ENCODE data around the gene CTSS.

Gene CTSS

DNA sequence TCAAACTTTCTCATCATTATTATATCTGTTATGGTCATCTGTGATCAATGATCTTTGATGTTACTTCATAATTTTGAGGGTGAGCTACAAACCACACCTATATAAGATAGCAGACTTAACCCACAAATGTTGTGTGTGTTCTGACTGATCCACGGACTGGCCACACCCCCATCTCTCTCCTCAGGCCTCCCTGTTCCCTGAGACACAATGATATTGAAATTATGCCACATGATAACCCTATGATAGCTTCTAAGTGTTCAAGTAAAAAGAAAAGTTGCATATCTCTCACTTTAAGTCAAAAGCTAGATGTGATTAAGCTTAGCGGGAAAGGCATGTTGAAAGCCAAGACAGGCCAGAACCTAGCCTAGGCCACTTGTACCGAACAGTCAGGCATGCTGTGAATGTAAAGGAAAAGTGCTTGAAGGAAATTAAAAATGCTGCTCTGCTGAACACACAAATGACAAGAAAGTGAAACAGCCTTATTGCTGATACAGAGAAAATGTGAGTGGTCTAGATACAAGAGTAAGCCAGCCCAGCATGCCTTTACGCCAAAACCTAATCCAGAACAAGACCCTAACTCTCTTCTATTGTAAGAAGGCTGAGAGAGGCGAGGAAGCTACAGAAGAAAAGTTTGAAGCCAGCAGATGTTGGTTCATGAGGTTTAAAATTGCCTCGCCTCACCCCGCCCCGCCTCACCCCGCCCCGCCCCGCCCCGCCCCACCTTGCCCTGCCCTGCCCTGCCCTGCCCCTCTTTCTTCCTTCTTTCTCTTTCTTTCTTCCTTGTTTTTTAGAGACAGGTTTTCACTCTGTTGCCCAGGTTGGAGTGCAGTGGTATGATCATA lies 16.5 kb downstream of the CTSS start:
- TF ChIP-seq, protein P1, sequence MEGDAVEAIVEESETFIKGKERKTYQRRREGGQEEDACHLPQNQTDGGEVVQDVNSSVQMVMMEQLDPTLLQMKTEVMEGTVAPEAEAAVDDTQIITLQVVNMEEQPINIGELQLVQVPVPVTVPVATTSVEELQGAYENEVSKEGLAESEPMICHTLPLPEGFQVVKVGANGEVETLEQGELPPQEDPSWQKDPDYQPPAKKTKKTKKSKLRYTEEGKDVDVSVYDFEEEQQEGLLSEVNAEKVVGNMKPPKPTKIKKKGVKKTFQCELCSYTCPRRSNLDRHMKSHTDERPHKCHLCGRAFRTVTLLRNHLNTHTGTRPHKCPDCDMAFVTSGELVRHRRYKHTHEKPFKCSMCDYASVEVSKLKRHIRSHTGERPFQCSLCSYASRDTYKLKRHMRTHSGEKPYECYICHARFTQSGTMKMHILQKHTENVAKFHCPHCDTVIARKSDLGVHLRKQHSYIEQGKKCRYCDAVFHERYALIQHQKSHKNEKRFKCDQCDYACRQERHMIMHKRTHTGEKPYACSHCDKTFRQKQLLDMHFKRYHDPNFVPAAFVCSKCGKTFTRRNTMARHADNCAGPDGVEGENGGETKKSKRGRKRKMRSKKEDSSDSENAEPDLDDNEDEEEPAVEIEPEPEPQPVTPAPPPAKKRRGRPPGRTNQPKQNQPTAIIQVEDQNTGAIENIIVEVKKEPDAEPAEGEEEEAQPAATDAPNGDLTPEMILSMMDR (IDR thresholded peaks at IDR 0.05; ENCODE audit: insufficient read depth, low read length, poor library complexity, severe bottlenecking), result no peak
- H3K4me3 ChIP-seq (replicated peaks; ENCODE audit: low read depth, low read length), result no peak overlapping the region
- no peaks in the 10 kb centered on the region for H3K27me3 ChIP-seq (replicated peaks; ENCODE audit: control insufficient read depth, insufficient read depth, low read length)
- no peak for DNase-seq (ENCODE audit: extremely low read depth, insufficient read length)
- peaks cover 9% of the 10 kb centered on the region for H3K36me3 ChIP-seq (ENCODE audit: control insufficient read depth, insufficient read depth, low read length)

DNA sequence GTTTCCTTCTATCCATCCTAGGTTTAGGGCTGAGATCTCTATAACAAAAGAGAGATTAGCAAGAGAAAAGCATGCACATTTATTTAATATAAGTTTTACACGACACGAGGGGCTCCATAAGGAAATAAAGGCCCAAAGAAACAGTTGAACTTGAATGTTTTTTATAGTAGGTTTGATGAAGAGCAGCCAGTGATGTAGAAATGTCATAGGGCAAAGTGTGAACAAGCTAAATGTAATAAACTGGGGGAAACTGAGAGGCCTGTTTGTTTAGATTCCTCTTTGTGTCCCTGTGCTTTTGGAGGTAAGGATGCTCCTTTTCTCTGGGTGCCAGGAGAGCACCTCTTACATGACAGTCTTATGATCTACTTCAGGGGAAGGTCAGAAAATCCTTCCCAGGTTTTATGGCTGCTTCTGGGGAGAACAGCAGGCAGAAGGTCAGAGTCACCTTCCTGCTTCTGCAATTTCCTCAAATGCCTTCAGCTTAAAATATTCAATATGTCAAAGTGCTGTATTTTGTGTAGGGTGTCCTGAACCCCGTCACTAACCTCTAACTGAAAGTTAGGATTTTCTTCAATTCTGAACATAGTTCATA lies 35.4 kb downstream of the CTSS start:
- Histone ChIP-seq H3K4me3 (replicated peaks; ENCODE audit: low read depth, low read length) (no peak overlapping the region), H3K36me3 (ENCODE audit: control insufficient read depth, insufficient read depth, low read length) (peaks cover 5% of the 10 kb centered on the region), H3K27me3 (replicated peaks; ENCODE audit: control insufficient read depth, insufficient read depth, low read length) (no peaks in the 10 kb centered on the region)
- TF ChIP-seq, protein P1 (IDR thresholded peaks at IDR 0.05; ENCODE audit: insufficient read depth, low read length, poor library complexity, severe bottlenecking), result no peak
- DNase-seq (ENCODE audit: extremely low read depth, insufficient read length), result no peak

DNA sequence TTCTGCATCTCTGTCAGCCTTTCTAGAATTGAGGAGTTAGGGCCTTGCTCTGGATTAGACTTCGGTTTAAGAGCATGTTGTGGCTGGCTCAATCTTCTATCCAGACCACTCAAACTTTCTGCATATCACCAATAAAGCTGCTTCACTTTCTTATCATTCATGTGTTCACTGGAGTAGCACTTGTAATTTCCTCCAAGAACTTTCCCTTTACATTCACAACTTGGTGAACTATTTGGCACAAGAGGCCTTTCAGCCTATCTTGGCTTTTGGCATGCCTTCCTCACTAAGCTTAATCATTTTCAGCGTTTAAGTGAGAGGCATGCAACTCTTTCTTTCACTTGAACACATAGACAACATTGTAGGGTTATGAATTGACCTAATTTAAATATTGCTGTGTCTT lies 41.2 kb downstream of the CTSS start:
- DNase-seq (ENCODE audit: extremely low read depth, insufficient read length), result no peak
- Histone ChIP-seq H3K27me3 (replicated peaks; ENCODE audit: control insufficient read depth, insufficient read depth, low read length) (no peaks in the 10 kb centered on the region), H3K36me3 (ENCODE audit: control insufficient read depth, insufficient read depth, low read length) (no peaks in the 10 kb centered on the region), H3K4me3 (replicated peaks; ENCODE audit: low read depth, low read length) (no peak overlapping the region)
- TF ChIP-seq, protein P1 (IDR thresholded peaks at IDR 0.05; ENCODE audit: insufficient read depth, low read length, poor library complexity, severe bottlenecking), result no peak

DNA sequence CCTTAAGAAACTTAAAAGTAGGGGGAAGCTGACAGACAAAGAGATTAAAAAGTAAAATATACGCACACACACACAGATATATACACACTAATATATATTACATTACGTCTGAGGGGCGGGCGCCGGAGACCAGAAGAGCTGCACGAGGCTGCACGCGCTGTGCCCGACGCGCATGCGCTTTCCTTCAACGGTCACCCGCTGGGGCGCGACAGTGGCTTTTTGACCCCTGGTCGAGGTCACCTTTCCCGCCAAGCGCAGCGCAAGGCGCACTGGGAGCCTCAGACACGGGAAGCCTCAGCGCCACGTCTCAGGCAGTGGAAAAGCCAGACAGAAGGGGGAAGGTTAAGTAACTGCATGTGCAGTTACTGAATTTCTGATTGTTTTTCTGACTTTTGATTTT lies 44.9 kb downstream of the CTSS start, which contains the start of gene HORMAD1:
Gene HORMAD1 (minus strand): TSS at position 193 of the 400 bp plus-strand sequence. CDS start 1,390 bp downstream, outside the sequence.
- H3K27me3 ChIP-seq (replicated peaks; ENCODE audit: control insufficient read depth, insufficient read depth, low read length), result no peaks in the 10 kb centered on the region
- no peak within 1 kb of the TSS for H3K4me3 ChIP-seq (replicated peaks; ENCODE audit: low read depth, low read length)
- TF ChIP-seq, protein P1 (IDR thresholded peaks at IDR 0.05; ENCODE audit: insufficient read depth, low read length, poor library complexity, severe bottlenecking), result no peak
- H3K36me3 ChIP-seq (ENCODE audit: control insufficient read depth, insufficient read depth, low read length), result no peaks in the 10 kb centered on the region
- DNase-seq (ENCODE audit: extremely low read depth, insufficient read length), result no peak

DNA sequence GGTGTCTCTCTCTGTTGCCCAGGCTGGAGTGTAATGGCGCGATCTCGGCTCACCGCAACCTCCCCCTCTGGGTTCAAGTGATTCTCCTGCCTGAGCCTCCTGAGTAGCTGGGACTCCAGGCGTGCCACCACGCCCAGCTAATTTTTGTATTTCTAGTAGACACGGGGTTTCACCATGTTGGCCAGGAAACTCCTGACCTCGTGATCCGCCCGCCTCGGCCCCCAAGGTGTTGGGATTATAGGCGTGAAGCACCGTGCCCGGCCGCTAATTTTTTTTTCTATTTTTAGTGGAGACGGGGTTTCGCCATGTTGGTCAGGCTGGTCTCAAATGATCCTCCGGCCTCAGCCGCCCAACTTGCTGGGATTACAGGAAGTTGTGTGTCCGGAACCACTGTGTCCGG lies 45.5 kb downstream of the CTSS start:
- TF ChIP-seq, protein P1 (IDR thresholded peaks at IDR 0.05; ENCODE audit: insufficient read depth, low read length, poor library complexity, severe bottlenecking), result no peak
- no peak overlapping the region for H3K4me3 ChIP-seq (replicated peaks; ENCODE audit: low read depth, low read length)
- no peaks in the 10 kb centered on the region for H3K36me3 ChIP-seq (ENCODE audit: control insufficient read depth, insufficient read depth, low read length)
- H3K27me3 ChIP-seq (replicated peaks; ENCODE audit: control insufficient read depth, insufficient read depth, low read length), result no peaks in the 10 kb centered on the region
- no peak for DNase-seq (ENCODE audit: extremely low read depth, insufficient read length)

All from GM06990 (cell line).